Measurements from ENCODE around the gene CLEC4D. TPM values are rescaled to one million over a fixed set of nuclear protein-coding genes. Genes with fewer than 3 reads are reported as not detected.
"Not testable (repeated sequence)": the region's sequence is repeated elsewhere in the genome, so short reads cannot be mapped to it uniquely, and the experiment has no call there.

CLEC4D gene
- total and polyA plus RNA-seq, 2 of the 8 experiments (the other 6 are each of a cell fraction or from before 2014, with no cell fraction given): 0.14 TPM; not detected in 1

DNA sequence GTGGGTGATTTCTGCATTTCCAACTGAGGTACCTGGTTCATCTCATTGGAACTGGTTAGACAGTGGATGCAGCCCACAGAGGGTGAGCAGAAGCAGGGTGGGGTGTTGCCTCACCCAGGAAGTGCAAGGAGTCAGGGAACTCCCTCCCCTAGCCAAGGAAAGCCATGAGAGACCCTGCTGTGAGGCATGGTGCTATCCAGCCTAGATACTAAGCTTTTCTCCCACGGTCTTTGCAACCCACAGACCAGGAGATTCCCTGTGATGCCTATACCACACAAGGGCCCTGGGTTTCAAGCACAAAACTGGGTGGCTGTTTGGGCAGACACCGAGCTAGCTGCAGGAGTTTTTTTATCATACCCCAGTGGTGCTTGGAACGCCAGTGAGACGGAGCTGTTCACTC lies 17.6 kb upstream of the CLEC4D start:
- Histone ChIP-seq H4K5ac (ENCODE audit: insufficient read length, low read depth, low read length) (peak overlapping the region; percentile 36), H4K8ac (ENCODE audit: extremely low read depth, insufficient read depth, low read length) (peak overlapping the region; percentile 65; the same call in 1 of the 2 replicates), H3K18ac (ENCODE audit: extremely low read depth, low read length) (0 out of 2 replicates have a peak overlapping the region, but pooled peaks have one; percentile 25), H2AFZ (ENCODE audit: low read length) (peak overlapping the region; percentile 94; the same call in 1 of the 2 replicates)
- H3K36me3 ChIP-seq (ENCODE audit: control insufficient read depth in 2 of 4, insufficient read depth in 4 of 4, low read length in 3 of 4); H4K20me1 ChIP-seq (replicated peaks in 1 of 2; ENCODE audit: control insufficient read depth in 1 of 2, insufficient read depth in 2 of 2, low read length in 2 of 2); POLR2A ChIA-PET (ENCODE audit: partially characterized antibody); H3K4me3 ChIP-seq (ENCODE audit: extremely low read depth in 1 of 4, insufficient read depth in 2 of 4, low read depth in 3 of 4, low read length in 4 of 4); H2BK5ac ChIP-seq (ENCODE audit: low read depth, low read length); H3K79me2 ChIP-seq (ENCODE audit: control insufficient read depth in 1 of 2, insufficient read depth in 2 of 2, low read length in 2 of 2); H3K23ac ChIP-seq (ENCODE audit: insufficient read length); H2BK120ac ChIP-seq (replicated peaks; ENCODE audit: low read depth, low read length); H4K91ac ChIP-seq (replicated peaks; ENCODE audit: insufficient read length, low read length); H3K14ac ChIP-seq (ENCODE audit: insufficient read length); H3K4ac ChIP-seq (replicated peaks; ENCODE audit: insufficient read length, low read depth, low read length); H3K79me1 ChIP-seq (ENCODE audit: low read depth, low read length); FAIRE-seq; H2BK20ac ChIP-seq (ENCODE audit: low read length); DNase-seq (ENCODE audit: low read depth in 1 of 2, low spot score in 2 of 2); H3K23me2 ChIP-seq (ENCODE audit: low read depth, low read length); H3K4me2 ChIP-seq (ENCODE audit: insufficient read depth in 1 of 2, low read depth in 2 of 2, low read length in 2 of 2); H2BK15ac ChIP-seq (ENCODE audit: low read length); H3K27ac ChIP-seq (ENCODE audit: low read depth, low read length); H2AK5ac ChIP-seq (ENCODE audit: low read depth, low read length); H3K27me3 ChIP-seq (replicated peaks in 1 of 4; ENCODE audit: control insufficient read depth in 3 of 4, extremely low read depth in 1 of 4, insufficient read depth in 3 of 4, low read length in 3 of 4); H3K4me1 ChIP-seq (replicated peaks in 1 of 4; ENCODE audit: control insufficient read depth in 3 of 4, insufficient read depth in 4 of 4, low read length in 3 of 4); H3K56ac ChIP-seq (replicated peaks; ENCODE audit: insufficient read length, low read depth, low read length); H2BK12ac ChIP-seq (ENCODE audit: low read depth, low read length); H3K9ac ChIP-seq (replicated peaks in 1 of 4; ENCODE audit: extremely low read depth in 1 of 4, low read depth in 3 of 4, low read length in 3 of 4); H3K9me3 ChIP-seq (ENCODE audit: insufficient read depth in 2 of 2, low read depth in 1 of 2, low read length in 1 of 2): not testable (repeated sequence)
- CTCF ChIA-PET (ENCODE audit: partially characterized antibody): interaction anchor here (0.5 to 1.1 kb wide), 4 partner anchors 13 to 114 kb away, joined by 3 to 4 read pairs (median 4); no protein-coding TSS in a partner anchor
- 89% methylated on average over 4 of the region's 4 CpGs; no CpG with 5 or more reads in 1 of the 2 experiments for WGBS, 2 experiments (ENCODE audit: extremely low coverage in 1 of 2, insufficient coverage in 1 of 2, insufficient read length in 1 of 2, insufficient replicate concordance in 2 of 2, low coverage in 1 of 2, low lambda C conversion rate in 2 of 2, missing lambda C conversion rate in 1 of 2)

DNA sequence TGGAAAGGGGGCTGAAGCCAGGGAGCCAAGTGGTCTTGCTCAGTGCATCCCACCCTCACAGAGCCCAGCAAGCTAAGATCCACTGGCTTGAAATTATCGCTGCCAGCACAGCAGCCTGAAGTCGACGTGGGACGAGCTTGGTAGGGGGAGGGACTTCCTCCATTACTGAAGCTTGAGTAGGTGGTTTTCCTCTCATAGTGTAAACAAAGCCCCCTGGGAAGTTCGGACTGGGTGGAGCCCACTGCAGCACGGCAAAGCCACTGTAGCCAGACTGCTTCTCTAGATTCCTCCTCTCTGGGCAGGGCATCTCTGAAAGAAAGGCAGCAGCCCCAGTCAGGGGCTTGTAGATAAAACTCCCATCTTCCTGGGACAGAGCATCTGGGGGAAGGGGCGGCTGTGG lies 17.2 kb upstream of the CLEC4D start:
- H2BK120ac ChIP-seq (replicated peaks; ENCODE audit: low read depth, low read length); DNase-seq (ENCODE audit: low read depth in 1 of 2, low spot score in 2 of 2); H4K20me1 ChIP-seq (replicated peaks in 1 of 2; ENCODE audit: control insufficient read depth in 1 of 2, insufficient read depth in 2 of 2, low read length in 2 of 2); H2BK20ac ChIP-seq (ENCODE audit: low read length); H3K4ac ChIP-seq (replicated peaks; ENCODE audit: insufficient read length, low read depth, low read length); H3K23me2 ChIP-seq (ENCODE audit: low read depth, low read length); H3K23ac ChIP-seq (ENCODE audit: insufficient read length); H3K14ac ChIP-seq (ENCODE audit: insufficient read length); H2BK15ac ChIP-seq (ENCODE audit: low read length); H3K4me1 ChIP-seq (replicated peaks in 1 of 4; ENCODE audit: control insufficient read depth in 3 of 4, insufficient read depth in 4 of 4, low read length in 3 of 4); H4K91ac ChIP-seq (replicated peaks; ENCODE audit: insufficient read length, low read length); H3K27ac ChIP-seq (ENCODE audit: low read depth, low read length); POLR2A ChIA-PET (ENCODE audit: partially characterized antibody); H2AK5ac ChIP-seq (ENCODE audit: low read depth, low read length); FAIRE-seq; H3K4me2 ChIP-seq (ENCODE audit: insufficient read depth in 1 of 2, low read depth in 2 of 2, low read length in 2 of 2); H3K27me3 ChIP-seq (replicated peaks in 1 of 4; ENCODE audit: control insufficient read depth in 3 of 4, extremely low read depth in 1 of 4, insufficient read depth in 3 of 4, low read length in 3 of 4); H3K56ac ChIP-seq (replicated peaks; ENCODE audit: insufficient read length, low read depth, low read length); H2BK5ac ChIP-seq (ENCODE audit: low read depth, low read length); H3K36me3 ChIP-seq (ENCODE audit: control insufficient read depth in 2 of 4, insufficient read depth in 4 of 4, low read length in 3 of 4); H3K4me3 ChIP-seq (ENCODE audit: extremely low read depth in 1 of 4, insufficient read depth in 2 of 4, low read depth in 3 of 4, low read length in 4 of 4); H3K79me1 ChIP-seq (ENCODE audit: low read depth, low read length); H3K79me2 ChIP-seq (ENCODE audit: control insufficient read depth in 1 of 2, insufficient read depth in 2 of 2, low read length in 2 of 2); H3K9me3 ChIP-seq (ENCODE audit: insufficient read depth in 2 of 2, low read depth in 1 of 2, low read length in 1 of 2); H3K9ac ChIP-seq (replicated peaks in 1 of 4; ENCODE audit: extremely low read depth in 1 of 4, low read depth in 3 of 4, low read length in 3 of 4); H2BK12ac ChIP-seq (ENCODE audit: low read depth, low read length): not testable (repeated sequence)
- WGBS, 2 experiments (ENCODE audit: extremely low coverage in 1 of 2, insufficient coverage in 1 of 2, insufficient read length in 1 of 2, insufficient replicate concordance in 2 of 2, low coverage in 1 of 2, low lambda C conversion rate in 2 of 2, missing lambda C conversion rate in 1 of 2): 83% methylated on average over 7 of the region's 7 CpGs; no CpG with 5 or more reads in 1 of the 2 experiments
- Histone ChIP-seq H4K8ac (ENCODE audit: extremely low read depth, insufficient read depth, low read length) (peak overlapping the region; percentile 65), H4K5ac (ENCODE audit: insufficient read length, low read depth, low read length) (peak overlapping the region; percentile 36), H2AFZ (ENCODE audit: low read length) (peak overlapping the region; percentile 94; the same call in 1 of the 2 replicates), H3K18ac (ENCODE audit: extremely low read depth, low read length) (0 out of 2 replicates have a peak overlapping the region, but pooled peaks have one; percentile 25)
- CTCF ChIA-PET (ENCODE audit: partially characterized antibody): interaction anchor here (0.5 to 1.1 kb wide), 5 partner anchors 13 to 152 kb away, joined by 3 to 4 read pairs (median 3); no protein-coding TSS in a partner anchor

Data from H1 (cell line).